Trophoblast cell (in vitro differentiated cells and primary cell): ENCODE measurements around the gene NPC1.

Experiments used
- DNase-seq, 2 donors: peaks; one replicate each; pipeline ENCODE4 v3.0.0-alpha.2; 2016
- H2AFZ ChIP-seq: 2 replicates; pipeline ENCODE4 v1.6.1; 2013; ENCODE audit warnings: low read length, moderate library complexity, mild to moderate bottlenecking; ENCODE audit not compliant: insufficient read depth, poor library complexity
- H2AK5ac ChIP-seq: 2 replicates; pipeline ENCODE4 v1.6.1; 2013; ENCODE audit warnings: mild to moderate bottlenecking, low read length
- H2BK120ac ChIP-seq: 2 replicates; pipeline ENCODE4 v1.6.1; 2013; ENCODE audit warnings: low read length, mild to moderate bottlenecking, moderate library complexity; ENCODE audit not compliant: insufficient read depth, poor library complexity
- H2BK12ac ChIP-seq: 2 replicates; pipeline ENCODE4 v1.6.1; 2013; ENCODE audit warnings: mild to moderate bottlenecking, low read length, moderate library complexity
- H2BK5ac ChIP-seq: 2 replicates; pipeline ENCODE4 v1.6.1; 2013; ENCODE audit warnings: low read length, low read depth, moderate library complexity, mild to moderate bottlenecking; ENCODE audit not compliant: poor library complexity
- H3K14ac ChIP-seq: 2 replicates; pipeline ENCODE4 v1.6.1; 2013; ENCODE audit warnings: mild to moderate bottlenecking, low read length
- H3K18ac ChIP-seq: 2 replicates; pipeline ENCODE4 v1.6.1; 2013; ENCODE audit warnings: mild to moderate bottlenecking, low read length
- H3K23ac ChIP-seq: 2 replicates; pipeline ENCODE4 v1.6.1; 2013; ENCODE audit warnings: low read length
- H3K27ac ChIP-seq: 2 replicates; pipeline ENCODE4 v1.5.1; 2013; ENCODE audit warnings: low read depth, mild to moderate bottlenecking, inconsistent platforms, low read length, moderate library complexity
- H3K27me3 ChIP-seq: 2 replicates; pipeline ENCODE4 v1.6.1; 2013; ENCODE audit warnings: inconsistent platforms, mild to moderate bottlenecking, low read length, moderate library complexity; ENCODE audit not compliant: insufficient read depth
- H3K36me3 ChIP-seq, 2 experiments: 1 replicate in 1 of 2; 2 replicates in 1 of 2; pipeline ENCODE4 v1.6.1; 2013; ENCODE audit warnings: low read length in 2 of 2, mild to moderate bottlenecking in 2 of 2, moderate library complexity in 1 of 2; ENCODE audit not compliant: insufficient read depth in 2 of 2, control insufficient read depth in 1 of 2
- H3K4ac ChIP-seq: 2 replicates; pipeline ENCODE4 v1.6.1; 2013; ENCODE audit warnings: low read depth, mild to moderate bottlenecking, low read length, moderate library complexity
- H3K4me1 ChIP-seq, 2 experiments: 1 replicate in 1 of 2; 2 replicates in 1 of 2; pipeline ENCODE4 v1.6.1; 2013; ENCODE audit warnings: low read length in 2 of 2, mild to moderate bottlenecking in 2 of 2, moderate library complexity in 1 of 2; ENCODE audit not compliant: insufficient read depth in 2 of 2, control insufficient read depth in 1 of 2
- H3K4me2 ChIP-seq: 2 replicates; pipeline ENCODE4 v1.6.1; 2013; ENCODE audit warnings: inconsistent platforms, mild to moderate bottlenecking, low read length, moderate library complexity
- H3K4me3 ChIP-seq: 2 replicates; pipeline ENCODE4 v1.5.1; 2013; ENCODE audit warnings: mild to moderate bottlenecking, low read depth, low read length, inconsistent platforms
- H3K79me1 ChIP-seq: one replicate; pipeline ENCODE4 v1.6.1; 2013; ENCODE audit warnings: low read length
- H3K79me2 ChIP-seq: 2 replicates; pipeline ENCODE4 v1.6.1; 2013; ENCODE audit warnings: low read length, mild to moderate bottlenecking; ENCODE audit not compliant: control insufficient read depth, insufficient read depth, poor library complexity
- H3K9ac ChIP-seq: 2 replicates; pipeline ENCODE4 v1.6.1; 2013; ENCODE audit warnings: mild to moderate bottlenecking, low read length
- H3K9me3 ChIP-seq: 2 replicates; pipeline ENCODE4 v1.6.1; 2013; ENCODE audit warnings: low read depth, mild to moderate bottlenecking, control low read depth, inconsistent platforms, low read length; ENCODE audit not compliant: insufficient read depth
- H4K12ac ChIP-seq: 2 replicates; pipeline ENCODE4 v1.6.1; 2013; ENCODE audit warnings: low read depth, mild to moderate bottlenecking, low read length, moderate library complexity
- H4K8ac ChIP-seq: 2 replicates; pipeline ENCODE4 v1.6.1; 2013; ENCODE audit warnings: low read depth, mild to moderate bottlenecking, low read length, moderate library complexity
- H4K91ac ChIP-seq: one replicate; pipeline ENCODE4 v1.6.1; 2013; ENCODE audit warnings: low read depth, mild to moderate bottlenecking, low read length, moderate library complexity
- WGBS: extraction: QIAGEN DNeasy Blood & Tissue Kit; methylation state at CpG from one replicate; pipeline ENCODE4 v1.1.7; 2013; ENCODE audit warnings: missing lambda C conversion rate; ENCODE audit not compliant: insufficient read length, insufficient coverage; ENCODE audit errors: extremely low coverage; 5-methylcytosine and 5-hydroxymethylcytosine counted together

Gene NPC1

DNA sequence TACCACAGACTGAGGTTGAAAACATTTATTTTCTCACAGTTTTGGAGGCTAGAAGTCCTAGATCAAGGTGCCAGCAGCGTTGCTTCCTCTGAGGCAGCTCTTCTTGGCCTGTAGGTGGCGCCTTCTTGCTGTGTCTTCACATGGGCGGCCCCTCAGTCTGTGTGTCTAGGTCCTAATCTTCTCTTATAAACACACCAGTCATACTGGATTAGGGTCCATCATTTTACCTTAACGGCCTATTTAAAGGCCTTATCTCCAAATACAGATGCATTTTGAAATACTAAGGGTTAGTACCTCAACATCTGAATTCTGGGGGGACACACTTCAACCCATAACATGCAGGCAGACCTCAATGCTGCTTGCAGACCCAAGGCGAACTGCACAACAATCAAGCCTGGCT, 87.4 kb downstream of the NPC1 start:
- no peaks in the 10 kb centered on the region for H3K36me3 ChIP-seq
- no peak overlapping the region for H3K23ac ChIP-seq
- H2BK5ac ChIP-seq, result no peak overlapping the region
- no peak overlapping the region for H3K4me3 ChIP-seq
- peaks cover 8% of the 10 kb centered on the region for H3K79me1 ChIP-seq
- H4K12ac ChIP-seq, result no peak overlapping the region
- no peak overlapping the region for H2AK5ac ChIP-seq
- no peak overlapping the region for H3K18ac ChIP-seq
- no peak overlapping the region for H3K14ac ChIP-seq
- H3K9ac ChIP-seq, result no peak overlapping the region
- H4K8ac ChIP-seq, result no peak overlapping the region
- WGBS, result no CpG with 5 or more reads among the region's 5 CpGs
- H3K4ac ChIP-seq, result no peak overlapping the region
- H3K4me1 ChIP-seq, result no peaks in the 10 kb centered on the region
- no peaks in the 10 kb centered on the region for H3K27me3 ChIP-seq
- DNase-seq, result peak; percentile 76 to 89
- H2BK12ac ChIP-seq, result no peak overlapping the region
- H3K79me2 ChIP-seq, result peaks cover 6% of the 10 kb centered on the region
- no peak overlapping the region for H3K27ac ChIP-seq
- H3K4me2 ChIP-seq, result no peak overlapping the region
- no peak overlapping the region for H4K91ac ChIP-seq
- H2AFZ ChIP-seq, result no peak overlapping the region
- no peak overlapping the region for H2BK120ac ChIP-seq
- H3K9me3 ChIP-seq, result no peaks in the 10 kb centered on the region

DNA sequence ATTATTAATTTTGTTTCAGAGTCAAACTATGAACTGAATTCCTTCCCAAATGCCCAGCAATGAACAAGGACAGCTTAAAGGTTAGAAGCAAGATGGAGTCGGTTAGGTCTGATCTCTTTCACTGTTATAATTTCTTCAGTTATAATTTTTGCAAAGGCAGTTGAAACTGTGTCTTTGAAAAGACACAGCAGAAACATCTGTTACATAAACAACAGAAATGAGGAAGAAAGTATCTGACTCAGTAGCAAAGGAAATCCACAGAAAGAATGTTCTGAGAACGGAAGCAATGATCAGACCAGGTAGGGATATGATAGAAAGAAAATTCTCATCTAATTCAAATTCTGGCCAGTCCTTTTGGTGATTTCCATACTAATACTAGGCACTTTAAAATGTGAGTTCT, 88.2 kb downstream of the NPC1 start:
- WGBS, result no CpG with 5 or more reads among the region's 2 CpGs
- no peak for DNase-seq
- no peak overlapping the region for H2BK5ac ChIP-seq
- no peak overlapping the region for H3K27ac ChIP-seq
- no peak overlapping the region for H2BK12ac ChIP-seq
- H2AK5ac ChIP-seq, result no peak overlapping the region
- no peak overlapping the region for H3K18ac ChIP-seq
- H3K4me3 ChIP-seq, result no peak overlapping the region
- H3K4ac ChIP-seq, result no peak overlapping the region
- H3K79me1 ChIP-seq, result peaks cover 3% of the 10 kb centered on the region
- H3K9ac ChIP-seq, result no peak overlapping the region
- no peak overlapping the region for H2AFZ ChIP-seq
- H3K14ac ChIP-seq, result no peak overlapping the region
- H3K9me3 ChIP-seq, result no peaks in the 10 kb centered on the region
- H3K79me2 ChIP-seq, result peaks cover 2% of the 10 kb centered on the region
- no peaks in the 10 kb centered on the region for H3K36me3 ChIP-seq
- no peaks in the 10 kb centered on the region for H3K27me3 ChIP-seq
- no peak overlapping the region for H4K12ac ChIP-seq
- H4K8ac ChIP-seq, result no peak overlapping the region
- H3K4me2 ChIP-seq, result no peak overlapping the region
- H3K4me1 ChIP-seq, result no peaks in the 10 kb centered on the region
- no peak overlapping the region for H2BK120ac ChIP-seq
- no peak overlapping the region for H3K23ac ChIP-seq
- H4K91ac ChIP-seq, result no peak overlapping the region

DNA sequence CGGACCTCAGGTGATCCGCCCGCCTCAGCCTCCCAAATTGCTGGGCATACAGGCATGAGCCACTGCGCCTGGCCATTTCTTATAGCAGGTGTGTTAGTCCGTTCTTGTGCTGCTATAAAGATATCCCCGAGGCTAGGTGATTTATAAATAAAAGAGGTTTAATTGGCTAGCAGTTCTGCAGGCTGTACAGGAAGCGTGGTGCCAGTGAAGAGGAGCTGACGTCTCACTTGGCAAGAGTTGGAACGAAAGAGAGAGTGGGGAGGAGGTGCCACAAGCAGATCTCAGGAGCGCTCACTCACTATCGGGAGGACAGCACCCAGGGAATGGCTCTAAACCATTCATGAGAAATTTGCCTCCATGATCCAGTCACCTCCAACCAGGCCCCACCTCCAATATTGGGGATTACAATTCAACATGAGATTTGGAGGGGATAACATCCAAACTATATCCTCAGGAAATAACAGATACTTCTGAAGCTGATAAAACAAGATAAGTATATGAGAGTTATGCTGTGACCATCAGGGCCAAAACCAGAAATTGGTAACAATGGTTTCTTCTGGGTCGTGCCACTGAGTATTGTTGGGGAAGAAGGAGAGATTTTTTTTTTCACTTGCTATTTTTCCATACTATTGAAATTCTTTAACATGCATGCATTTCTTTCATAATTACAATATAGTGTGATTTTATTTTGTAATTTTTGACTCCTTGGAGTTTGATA, 90.4 kb downstream of the NPC1 start:
- Histone ChIP-seq H3K14ac (no peak overlapping the region), H3K27ac (no peak overlapping the region), H2AFZ (no peak overlapping the region), H2BK120ac (no peak overlapping the region), H3K36me3 (no peaks in the 10 kb centered on the region), H3K4me3 (no peak overlapping the region), H3K23ac (no peak overlapping the region), H3K4ac (no peak overlapping the region), H4K12ac (no peak overlapping the region), H3K4me2 (no peak overlapping the region), H3K9ac (peak overlapping the region; percentile 69), H4K8ac (no peak overlapping the region), H4K91ac (no peak overlapping the region), H3K79me2 (no peaks in the 10 kb centered on the region), H3K9me3 (no peaks in the 10 kb centered on the region), H3K18ac (no peak overlapping the region), H2BK12ac (no peak overlapping the region), H3K79me1 (no peaks in the 10 kb centered on the region), H2AK5ac (no peak overlapping the region), H3K4me1 (no peaks in the 10 kb centered on the region), H2BK5ac (no peak overlapping the region), H3K27me3 (no peaks in the 10 kb centered on the region)
- no CpG with 5 or more reads among the region's 12 CpGs for WGBS
- no peak for DNase-seq

DNA sequence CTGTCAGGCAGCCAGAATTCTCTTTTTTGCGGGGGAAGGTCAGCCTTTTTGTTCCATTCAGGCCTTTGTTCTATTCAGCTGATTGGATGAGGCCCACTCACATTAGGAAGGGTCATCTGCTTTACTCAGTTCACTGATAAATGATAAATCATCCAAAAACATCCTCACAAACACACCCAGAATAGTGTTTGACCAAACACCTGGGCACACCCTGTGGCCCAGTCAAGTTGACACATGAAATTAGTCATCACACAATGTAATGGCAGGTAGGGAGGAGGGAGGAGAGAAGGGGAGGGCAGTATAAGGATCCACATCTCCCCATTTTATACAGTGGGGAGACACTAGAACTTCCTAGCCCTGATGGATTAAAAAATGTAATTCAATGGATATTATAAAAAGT, 91.3 kb downstream of the NPC1 start:
- Histone ChIP-seq H3K4me1 (no peaks in the 10 kb centered on the region), H3K14ac (no peak overlapping the region), H3K23ac (no peak overlapping the region), H2AK5ac (no peak overlapping the region), H3K9me3 (no peaks in the 10 kb centered on the region), H2AFZ (no peak overlapping the region), H3K27ac (no peak overlapping the region), H4K91ac (no peak overlapping the region), H3K4me2 (no peak overlapping the region), H3K79me2 (no peaks in the 10 kb centered on the region), H3K4me3 (no peak overlapping the region), H3K27me3 (no peaks in the 10 kb centered on the region), H2BK5ac (no peak overlapping the region), H2BK12ac (no peak overlapping the region), H3K9ac (no peak overlapping the region), H3K79me1 (no peaks in the 10 kb centered on the region), H3K36me3 (no peaks in the 10 kb centered on the region), H4K12ac (no peak overlapping the region), H3K4ac (no peak overlapping the region), H2BK120ac (no peak overlapping the region), H4K8ac (no peak overlapping the region), H3K18ac (no peak overlapping the region)
- DNase-seq, result no peak
- no CpG with 5 or more reads among the region's 1 CpG for WGBS
